A549 (cell line): ENCODE data around the gene SLC32A1.

Source experiments
- EHMT2 ChIP-seq: fragments of 200-600 bp; sonication (generic); IDR thresholded peaks from 2 replicates; pipeline ENCODE4 v1.6.1; 2016; ENCODE audit warnings: antibody characterized with exemption, low read depth, mild to moderate bottlenecking, moderate library complexity
- EP300 ChIP-seq, 2 experiments: fragments of >200 bp; sonication (Bioruptor Twin); formaldehyde crosslinking; IDR thresholded peaks; 2 replicates in 1 of 2; 3 replicates in 1 of 2; pipeline ENCODE4 v1.6.1; 2016 to 2017
- MAFK ChIP-seq: fragments of 450-650 bp; IDR thresholded peaks from 2 replicates; pipeline ENCODE4 v1.6.1; 2014; ENCODE audit not compliant: partially characterized antibody
- MYC ChIP-seq: IDR thresholded peaks from 2 replicates; pipeline ENCODE4 v1.6.1; 2012; ENCODE audit warnings: mild to moderate bottlenecking, inconsistent platforms, low read length, improper control_type of control experiment, borderline replicate concordance
- POLR2AphosphoS2 ChIP-seq: conservative IDR thresholded peaks from 2 replicates; pipeline ENCODE4 v1.6.1; 2012; ENCODE audit warnings: low read length, improper control_type of control experiment, inconsistent platforms
- RCOR1 ChIP-seq: fragments of 150-350 bp; IDR thresholded peaks from 2 replicates; pipeline ENCODE4 v1.6.1; 2014; ENCODE audit warnings: antibody characterized with exemption, low read length, low read depth
- TF ChIP-seq, protein P1 (sequence below): fragments of >200 bp; sonication (Bioruptor Twin); formaldehyde crosslinking; IDR thresholded peaks from 3 replicates; pipeline ENCODE4 v1.5.1; 2016
- TF ChIP-seq, protein P2 (sequence below): fragments of 250-450 bp; sonication (Bioruptor Pico); IDR thresholded peaks from 2 replicates; pipeline ENCODE4 v1.5.0; 2020; ENCODE audit warnings: low read depth, mild to moderate bottlenecking, moderate library complexity
- TF ChIP-seq, protein P3 (sequence below): IDR thresholded peaks from 2 replicates; pipeline ENCODE4 v1.6.1; 2012

DNA sequence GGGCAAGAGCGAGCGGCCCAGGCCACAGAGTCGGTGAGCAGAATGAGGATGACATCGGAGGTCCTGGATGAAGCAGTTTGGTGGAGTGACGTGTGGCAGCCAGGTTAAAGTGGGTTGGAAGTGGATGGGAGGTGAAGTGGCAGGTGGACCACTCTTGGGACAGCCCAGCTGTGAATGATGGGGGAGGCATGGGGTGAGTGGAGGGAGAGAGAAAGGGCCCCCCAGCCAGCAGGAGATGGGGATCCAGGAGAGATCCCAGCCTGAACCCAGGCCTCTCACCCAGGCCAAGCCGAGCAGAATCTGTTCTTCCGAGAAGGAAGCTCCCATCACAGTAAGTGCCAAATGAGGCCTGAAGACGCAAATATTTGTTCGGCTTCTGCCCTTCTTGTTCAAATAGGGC lies 27.0 kb upstream of the SLC32A1 start:
- TF ChIP-seq RCOR1 = no peak
- TF ChIP-seq, protein P1, sequence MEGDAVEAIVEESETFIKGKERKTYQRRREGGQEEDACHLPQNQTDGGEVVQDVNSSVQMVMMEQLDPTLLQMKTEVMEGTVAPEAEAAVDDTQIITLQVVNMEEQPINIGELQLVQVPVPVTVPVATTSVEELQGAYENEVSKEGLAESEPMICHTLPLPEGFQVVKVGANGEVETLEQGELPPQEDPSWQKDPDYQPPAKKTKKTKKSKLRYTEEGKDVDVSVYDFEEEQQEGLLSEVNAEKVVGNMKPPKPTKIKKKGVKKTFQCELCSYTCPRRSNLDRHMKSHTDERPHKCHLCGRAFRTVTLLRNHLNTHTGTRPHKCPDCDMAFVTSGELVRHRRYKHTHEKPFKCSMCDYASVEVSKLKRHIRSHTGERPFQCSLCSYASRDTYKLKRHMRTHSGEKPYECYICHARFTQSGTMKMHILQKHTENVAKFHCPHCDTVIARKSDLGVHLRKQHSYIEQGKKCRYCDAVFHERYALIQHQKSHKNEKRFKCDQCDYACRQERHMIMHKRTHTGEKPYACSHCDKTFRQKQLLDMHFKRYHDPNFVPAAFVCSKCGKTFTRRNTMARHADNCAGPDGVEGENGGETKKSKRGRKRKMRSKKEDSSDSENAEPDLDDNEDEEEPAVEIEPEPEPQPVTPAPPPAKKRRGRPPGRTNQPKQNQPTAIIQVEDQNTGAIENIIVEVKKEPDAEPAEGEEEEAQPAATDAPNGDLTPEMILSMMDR = no peak
- TF ChIP-seq, protein P2, sequence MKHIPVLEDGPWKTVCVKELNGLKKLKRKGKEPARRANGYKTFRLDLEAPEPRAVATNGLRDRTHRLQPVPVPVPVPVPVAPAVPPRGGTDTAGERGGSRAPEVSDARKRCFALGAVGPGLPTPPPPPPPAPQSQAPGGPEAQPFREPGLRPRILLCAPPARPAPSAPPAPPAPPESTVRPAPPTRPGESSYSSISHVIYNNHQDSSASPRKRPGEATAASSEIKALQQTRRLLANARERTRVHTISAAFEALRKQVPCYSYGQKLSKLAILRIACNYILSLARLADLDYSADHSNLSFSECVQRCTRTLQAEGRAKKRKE (CRISPR knock-in tag) = no peak
- TF ChIP-seq, protein P3, sequence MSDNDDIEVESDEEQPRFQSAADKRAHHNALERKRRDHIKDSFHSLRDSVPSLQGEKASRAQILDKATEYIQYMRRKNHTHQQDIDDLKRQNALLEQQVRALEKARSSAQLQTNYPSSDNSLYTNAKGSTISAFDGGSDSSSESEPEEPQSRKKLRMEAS = no peak
- no peak for TF ChIP-seq MAFK
- no peak for TF ChIP-seq POLR2AphosphoS2
- TF ChIP-seq EHMT2 = no peak
- no peak for TF ChIP-seq EP300 (IDR thresholded peaks at IDR 0.05)
- TF ChIP-seq MYC = no peak
